ENCODE results near the gene SLC44A4.

- TF ChIP-seq CTCF (IDR thresholded peaks at IDR 0.05) (no peak), POLR2A (IDR thresholded peaks at IDR 0.05) (no peak)
Measured at GRCh38 chr6:31906122-31906521, 27.3 kb upstream of the SLC44A4 start.
